Stomach (tissue), 9 donors: ENCODE measurements around the gene PIAS1. TPM values are rescaled to one million over a fixed set of nuclear protein-coding genes. Genes with fewer than 3 reads are reported as not detected.

Experiments used
- DNase-seq, 2 donors: peaks; one replicate each; pipeline versions ENCODE4 v3.0.0 to v3.0.0-alpha.2; 2013 to 2019
- H3K27ac ChIP-seq, 5 donors: fragments of 200-600 bp in 4 of 5; sonication (generic) in 4 of 5; one replicate each; pipeline ENCODE4 v1.5.1; 2013 to 2019; ENCODE audit warnings: mild to moderate bottlenecking in 1 of 5, moderate library complexity in 1 of 5
- H3K27me3 ChIP-seq, 3 donors: fragments of 200-600 bp; sonication (generic); one replicate each; pipeline ENCODE4 v1.5.1; 2017 to 2019; ENCODE audit warnings: mixed run types in 1 of 3
- H3K36me3 ChIP-seq, 4 donors: fragments of 200-600 bp; sonication (generic); 1 replicate in 3 of 4; 2 replicates in 1 of 4; pipeline ENCODE4 v1.5.1; 2016 to 2019
- H3K4me1 ChIP-seq, 4 donors: fragments of 200-600 bp; sonication (generic); one replicate each; pipeline ENCODE4 v1.5.1; 2016 to 2019
- H3K4me3 ChIP-seq, 4 donors: fragments of 200-600 bp; sonication (generic) in 3 of 4; one replicate each; pipeline ENCODE4 v1.5.1; 2016 to 2019; ENCODE audit warnings: mild to moderate bottlenecking in 1 of 4
- H3K9me3 ChIP-seq, 4 donors: fragments of 200-600 bp; sonication (generic); one replicate each; pipeline ENCODE4 v1.5.1; 2016 to 2019
- CTCF ChIP-seq, 7 experiments: fragments of 450-650 bp in 4 of 7; fragments of 200-600 bp in 3 of 7; sonication (generic) in 3 of 7; IDR thresholded peaks; one replicate each; pipeline ENCODE4 v1.5.1; 2016 to 2019; ENCODE audit warnings: antibody characterized with exemption in 7 of 7, control low read depth in 2 of 7, mild to moderate bottlenecking in 1 of 7
- EP300 ChIP-seq: sonication (generic); formaldehyde crosslinking; IDR thresholded peaks from one replicate; pipeline ENCODE4 v1.6.1; 2017; ENCODE audit warnings: antibody characterized with exemption
- POLR2A ChIP-seq, 4 donors: fragments of 450-650 bp; IDR thresholded peaks; one replicate each; pipeline ENCODE4 v1.6.1; 2016; ENCODE audit warnings: antibody characterized with exemption in 4 of 4, control low read depth in 2 of 4, mild to moderate bottlenecking in 1 of 4, moderate library complexity in 1 of 4
- POLR2AphosphoS5 ChIP-seq, 3 donors: sonication (generic); formaldehyde crosslinking; IDR thresholded peaks; one replicate each; pipeline ENCODE4 v1.6.1; 2016; ENCODE audit warnings: antibody characterized with exemption in 3 of 3
- WGBS, 5 donors: extraction: QIAGEN DNeasy Blood & Tissue Kit in 3 of 5; methylation state at CpG; one replicate each; pipeline versions ENCODE4 v1.1.5 to v1.1.7; 2013 to 2018; 5-methylcytosine and 5-hydroxymethylcytosine counted together
- intact Hi-C: fragments of 100-400 bp; cut with DNase I; formaldehyde crosslinking; loops from one replicate; pipeline ENCODE4 v1.15.1; 2023; ENCODE audit warnings: low total_unique reads
- polyA plus RNA-seq, 3 donors: library from polyadenylated mRNA; stranded (reverse); fragments of 200-250 nt; gene quantifications; one replicate each; pipeline ENCODE4 v1.2.3, GENCODE V29; 2013
- total RNA-seq, 5 donors: library from RNA; depleted of rRNA; stranded (reverse); fragments of >200 nt; gene quantifications; one replicate each; pipeline versions ENCODE4 v1.1.0 to v1.2.3, GENCODE V29; 2014 to 2016
- donor health status: healthy with polysubstance abuse.
- donor health status: Bipolar disorder and iron deficiency.
- donor health status: healthy.

Gene PIAS1
- total and polyA plus RNA-seq, 8 donors = 7.9 to 56.6 (median 38.8) TPM

- intact Hi-C loops = no loop called here
- no peak for DNase-seq
- Histone ChIP-seq H3K4me1 (peaks cover 24 to 84% (median 51%) of the 10 kb centered on the region in 4 donors), H3K27ac (no peak overlapping the region), H3K9me3 (no peaks in the 10 kb centered on the region), H3K36me3 (peaks cover 0 to 11% (median 6%) of the 10 kb centered on the region in 4 donors), H3K27me3 (no peaks in the 10 kb centered on the region), H3K4me3 (no peak overlapping the region)
- 89 to 94% (median 91%) methylated on average over 3 of the region's 3 CpGs for WGBS, 5 donors
- no peak for TF ChIP-seq POLR2A (IDR thresholded peaks at IDR 0.05)
- no peak for TF ChIP-seq CTCF (IDR thresholded peaks at IDR 0.05)
- no peak for TF ChIP-seq EP300
- no peak for TF ChIP-seq POLR2AphosphoS5 (IDR thresholded peaks at IDR 0.05)
Measured at GRCh38 chr15:68063606-68064005, 9.5 kb downstream of the PIAS1 start.

GRCh38 chr15:68073576-68074288, 19.6 kb downstream of the PIAS1 start:
- no peaks in the 10 kb centered on the region for H3K36me3 ChIP-seq
- no peak for TF ChIP-seq POLR2A (IDR thresholded peaks at IDR 0.05)
- no peak for TF ChIP-seq POLR2AphosphoS5 (IDR thresholded peaks at IDR 0.05)
- TF ChIP-seq EP300 = no peak
- TF ChIP-seq CTCF (IDR thresholded peaks at IDR 0.05) = no peak
- no peak overlapping the region for H3K27ac ChIP-seq
- intact Hi-C loops = no loop called here
- H3K9me3 ChIP-seq = no peaks in the 10 kb centered on the region
- H3K27me3 ChIP-seq = no peaks in the 10 kb centered on the region
- peaks cover 10 to 61% (median 29%) of the 10 kb centered on the region in 4 donors for H3K4me1 ChIP-seq
- no peak for DNase-seq
- WGBS, 5 donors = 88 to 92% (median 90%) methylated on average over 6 of the region's 6 CpGs
- H3K4me3 ChIP-seq = no peak overlapping the region

- no peaks in the 10 kb centered on the region for H3K27me3 ChIP-seq
- peaks cover 19 to 73% (median 40%) of the 10 kb centered on the region in 4 donors for H3K4me1 ChIP-seq
- no peak for TF ChIP-seq EP300
- no peak for TF ChIP-seq CTCF (IDR thresholded peaks at IDR 0.05)
- TF ChIP-seq POLR2A (IDR thresholded peaks at IDR 0.05) = no peak
- no peak for TF ChIP-seq POLR2AphosphoS5 (IDR thresholded peaks at IDR 0.05)
- 90 to 96% (median 95%) methylated on average over 18 of the region's 18 CpGs for WGBS, 5 donors
- no peaks in the 10 kb centered on the region for H3K36me3 ChIP-seq
- intact Hi-C loops = no loop called here
- no peak for DNase-seq
- H3K27ac ChIP-seq = no peak overlapping the region
- no peak overlapping the region for H3K4me3 ChIP-seq
- H3K9me3 ChIP-seq = no peaks in the 10 kb centered on the region
Measured at GRCh38 chr15:68075764-68076385, 21.8 kb downstream of the PIAS1 start.

- H3K9me3 ChIP-seq = no peaks in the 10 kb centered on the region
- no peak overlapping the region for H3K27ac ChIP-seq
- peaks cover 37 to 93% (median 57%) of the 10 kb centered on the region in 4 donors for H3K4me1 ChIP-seq
- 59 to 66% (median 61%) methylated on average over 3 of the region's 3 CpGs for WGBS, 5 donors
- intact Hi-C loops = no loop called here
- H3K36me3 ChIP-seq = no peaks in the 10 kb centered on the region
- no peaks in the 10 kb centered on the region for H3K27me3 ChIP-seq
- DNase-seq = no peak
- no peak overlapping the region for H3K4me3 ChIP-seq
- no peak for TF ChIP-seq POLR2AphosphoS5 (IDR thresholded peaks at IDR 0.05)
- no peak for TF ChIP-seq CTCF (IDR thresholded peaks at IDR 0.05)
- no peak for TF ChIP-seq EP300
- TF ChIP-seq POLR2A (IDR thresholded peaks at IDR 0.05) = no peak
Measured at GRCh38 chr15:68078365-68078764, 24.2 kb downstream of the PIAS1 start.
